ENCODE measurements around the gene MOB3C. TPM values are rescaled to one million over a fixed set of nuclear protein-coding genes. Genes with fewer than 3 reads are reported as not detected.

MOB3C gene
- total RNA-seq, 4 donors from 2014 or later = 13.0 to 17.8 (median 13.6) TPM

DNA sequence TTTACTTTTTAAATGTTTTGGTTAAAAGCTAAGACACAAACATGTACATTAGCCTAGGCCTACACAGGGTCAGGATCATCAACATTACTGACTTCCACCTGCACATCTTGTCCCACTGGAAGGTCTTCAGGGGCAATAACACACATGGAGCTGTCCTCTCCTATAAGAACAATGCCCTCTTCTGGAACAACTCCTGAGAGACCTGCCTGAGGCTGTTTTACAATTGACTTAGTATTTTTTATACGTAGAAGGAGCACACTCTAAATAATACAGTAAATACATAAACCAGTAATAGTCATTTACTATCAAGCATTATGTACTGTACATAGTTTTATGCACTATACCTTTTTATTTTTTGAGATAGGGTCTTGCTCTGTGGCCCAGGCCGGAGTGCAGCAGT lies 14.1 kb upstream of the MOB3C start:
- WGBS, 2 donors = 83 to 91% methylated on average over 2 of the region's 2 CpGs
- no peak overlapping the region for H3K4me3 ChIP-seq (ENCODE audit: low read depth, poor library complexity, severe bottlenecking)
- intact Hi-C loops (cut with DNase I; ENCODE audit: low total_unique reads) = no loop called here
- no peak for TF ChIP-seq POLR2A (IDR thresholded peaks at IDR 0.05)
- TF ChIP-seq, protein P1, sequence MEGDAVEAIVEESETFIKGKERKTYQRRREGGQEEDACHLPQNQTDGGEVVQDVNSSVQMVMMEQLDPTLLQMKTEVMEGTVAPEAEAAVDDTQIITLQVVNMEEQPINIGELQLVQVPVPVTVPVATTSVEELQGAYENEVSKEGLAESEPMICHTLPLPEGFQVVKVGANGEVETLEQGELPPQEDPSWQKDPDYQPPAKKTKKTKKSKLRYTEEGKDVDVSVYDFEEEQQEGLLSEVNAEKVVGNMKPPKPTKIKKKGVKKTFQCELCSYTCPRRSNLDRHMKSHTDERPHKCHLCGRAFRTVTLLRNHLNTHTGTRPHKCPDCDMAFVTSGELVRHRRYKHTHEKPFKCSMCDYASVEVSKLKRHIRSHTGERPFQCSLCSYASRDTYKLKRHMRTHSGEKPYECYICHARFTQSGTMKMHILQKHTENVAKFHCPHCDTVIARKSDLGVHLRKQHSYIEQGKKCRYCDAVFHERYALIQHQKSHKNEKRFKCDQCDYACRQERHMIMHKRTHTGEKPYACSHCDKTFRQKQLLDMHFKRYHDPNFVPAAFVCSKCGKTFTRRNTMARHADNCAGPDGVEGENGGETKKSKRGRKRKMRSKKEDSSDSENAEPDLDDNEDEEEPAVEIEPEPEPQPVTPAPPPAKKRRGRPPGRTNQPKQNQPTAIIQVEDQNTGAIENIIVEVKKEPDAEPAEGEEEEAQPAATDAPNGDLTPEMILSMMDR (IDR thresholded peaks at IDR 0.05) = no peak
- no peak for DNase-seq (ENCODE audit: low spot score in 2 of 2)

DNA sequence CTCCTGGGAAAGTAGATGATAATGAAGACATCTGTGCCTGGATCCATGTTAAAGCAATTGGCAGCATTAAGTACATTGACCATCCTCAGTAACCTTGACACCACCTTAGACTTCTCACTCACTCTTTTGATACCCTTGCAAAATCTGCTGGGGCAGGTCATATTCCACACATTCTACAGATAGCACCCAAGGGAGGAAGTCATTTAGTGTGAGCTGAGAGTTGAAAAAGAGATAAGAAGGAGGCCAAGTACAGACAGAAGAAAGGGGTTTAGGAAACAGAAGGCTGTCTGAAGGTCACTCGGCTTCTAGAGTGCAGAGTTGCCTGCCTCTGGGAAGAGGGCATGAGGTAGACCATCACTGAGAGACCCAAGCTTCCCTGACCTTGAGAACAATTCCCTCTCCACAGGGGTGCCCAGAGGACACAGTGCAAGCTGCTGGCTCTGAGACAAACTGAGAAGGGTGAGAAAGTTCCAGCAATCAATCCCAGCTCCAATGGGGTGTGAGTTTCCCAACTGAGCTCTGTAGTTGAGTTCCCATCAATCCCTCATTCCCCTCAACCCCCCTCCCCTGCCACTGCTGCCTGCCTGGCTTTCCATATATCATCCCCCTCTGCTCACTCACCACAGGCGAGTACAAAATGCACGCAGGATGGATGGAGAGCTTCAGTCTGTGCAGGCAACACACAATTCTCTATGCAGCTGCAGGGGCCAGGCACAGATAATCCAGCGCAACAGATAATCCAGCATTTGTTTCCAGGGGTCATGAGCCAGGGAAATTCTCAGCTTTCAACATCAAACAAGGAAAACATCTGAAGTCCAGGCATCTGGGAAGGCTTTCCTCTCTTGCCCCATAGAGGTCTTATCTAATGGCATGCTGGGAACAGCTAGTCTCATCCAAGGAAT lies 7.4 kb upstream of the MOB3C start:
- no peak for DNase-seq (ENCODE audit: low spot score in 2 of 2)
- TF ChIP-seq, protein P1 (IDR thresholded peaks at IDR 0.05) = no peak
- TF ChIP-seq POLR2A (IDR thresholded peaks at IDR 0.05) = no peak
- 81 to 82% methylated on average over 4 of the region's 4 CpGs for WGBS, 2 donors
- intact Hi-C loops (cut with DNase I; ENCODE audit: low total_unique reads) = loop anchor here (10.0 kb wide), 1 partner anchor 101 kb away; no protein-coding TSS in a partner anchor
- no peak overlapping the region for H3K4me3 ChIP-seq (ENCODE audit: low read depth, poor library complexity, severe bottlenecking)

DNA sequence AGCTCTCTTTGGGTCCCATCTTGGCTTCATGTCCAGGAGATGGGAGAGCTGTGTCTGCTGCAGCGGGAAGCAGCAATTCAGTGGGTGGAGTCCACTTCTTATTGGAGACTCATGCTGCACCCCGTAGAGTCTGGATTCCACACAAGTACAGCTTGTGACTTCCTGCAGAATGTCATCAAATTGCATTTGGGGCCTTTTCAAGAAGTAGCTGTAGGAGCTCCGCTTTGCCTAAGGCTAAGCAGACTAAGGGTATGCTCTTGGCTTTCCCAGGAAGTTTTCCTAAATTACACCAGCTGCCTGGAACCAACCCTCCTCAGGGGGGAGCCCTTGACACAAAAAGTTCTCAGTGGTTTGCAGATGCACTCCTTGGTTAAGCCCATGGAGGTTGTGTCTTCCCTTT lies 5.7 kb upstream of the MOB3C start:
- TF ChIP-seq POLR2A (IDR thresholded peaks at IDR 0.05) = no peak
- TF ChIP-seq, protein P1 (IDR thresholded peaks at IDR 0.05) = no peak
- intact Hi-C loops (cut with DNase I; ENCODE audit: low total_unique reads) = loop anchor here (10.0 kb wide), 1 partner anchor 102 kb away; no protein-coding TSS in a partner anchor
- no peak overlapping the region for H3K4me3 ChIP-seq (ENCODE audit: low read depth, poor library complexity, severe bottlenecking)
- 26 to 44% methylated on average over 3 of the region's 3 CpGs for WGBS, 2 donors
- DNase-seq (ENCODE audit: low spot score in 2 of 2) = no peak

DNA sequence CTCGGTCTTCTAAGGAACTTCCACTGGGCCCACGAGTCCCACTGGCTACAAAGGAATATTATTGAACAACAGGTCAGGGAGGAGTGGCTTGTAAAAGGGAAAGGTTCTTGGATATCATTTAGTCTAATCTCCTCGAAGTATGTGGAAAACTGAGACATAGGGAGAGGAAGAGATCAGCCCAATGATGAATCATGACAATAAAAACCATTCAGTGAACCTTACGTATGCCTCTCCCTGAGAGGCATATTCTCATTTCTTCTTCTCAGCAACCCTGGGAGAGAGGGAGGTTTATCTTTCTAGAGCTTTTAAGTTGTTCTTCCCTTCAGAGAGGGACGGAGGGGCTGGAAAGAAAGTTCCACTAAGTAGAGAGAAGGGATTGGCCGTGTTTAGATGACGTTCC lies 5.3 kb upstream of the MOB3C start:
- WGBS, 2 donors = 36 to 44% methylated on average over 7 of the region's 7 CpGs
- intact Hi-C loops (cut with DNase I; ENCODE audit: low total_unique reads) = loop anchor here (10.0 kb wide), 1 partner anchor 103 kb away; no protein-coding TSS in a partner anchor
- DNase-seq (ENCODE audit: low spot score in 2 of 2) = no peak
- H3K4me3 ChIP-seq (ENCODE audit: low read depth, poor library complexity, severe bottlenecking) = no peak overlapping the region
- TF ChIP-seq POLR2A (IDR thresholded peaks at IDR 0.05) = no peak
- TF ChIP-seq, protein P1 (IDR thresholded peaks at IDR 0.05) = no peak

DNA sequence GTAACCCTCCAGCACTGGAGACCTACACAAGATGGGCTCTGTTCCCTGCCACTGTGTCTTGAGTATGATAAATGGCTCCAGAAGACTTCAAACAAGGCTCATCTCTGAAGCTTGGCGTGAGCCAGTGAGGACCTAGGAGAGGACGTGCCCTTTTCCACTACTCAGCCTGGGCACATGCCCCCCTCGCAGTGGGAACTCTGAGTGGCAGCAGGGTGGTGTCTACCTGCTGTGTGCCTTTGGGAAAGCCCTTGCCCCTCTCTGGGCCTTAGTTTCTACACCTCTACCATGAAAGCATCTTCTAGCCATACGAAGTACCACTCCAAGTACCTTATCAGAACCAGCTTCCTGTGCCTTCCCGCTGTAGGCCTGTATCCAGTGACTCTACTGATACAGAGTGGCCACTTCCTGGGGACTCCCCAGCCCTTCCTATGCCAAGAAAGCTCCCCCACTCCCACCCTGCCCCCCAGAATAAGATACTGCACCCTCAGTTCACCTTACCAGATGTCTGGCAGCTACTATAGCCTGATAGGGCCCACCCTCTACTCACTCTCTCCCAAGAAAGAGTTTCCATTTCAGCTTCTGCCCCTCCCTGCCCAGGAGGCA lies 3.1 kb upstream of the MOB3C start:
- H3K4me3 ChIP-seq (ENCODE audit: low read depth, poor library complexity, severe bottlenecking) = no peak overlapping the region
- TF ChIP-seq, protein P1 (IDR thresholded peaks at IDR 0.05) = no peak
- TF ChIP-seq POLR2A (IDR thresholded peaks at IDR 0.05) = no peak
- 92% methylated on average over 5 of the region's 5 CpGs for WGBS, 2 donors
- no peak for DNase-seq (ENCODE audit: low spot score in 2 of 2)
- intact Hi-C loops (cut with DNase I; ENCODE audit: low total_unique reads) = loop anchor here (10.0 kb wide), 1 partner anchor 105 kb away; no protein-coding TSS in a partner anchor

All from lower leg skin (tissue), 4 donors.